ENCODE data around the gene PRRX2.

PRRX2 gene

GRCh38 chr9:129646252-129646651 is 19.2 kb upstream of the PRRX2 start:
- Histone ChIP-seq H3K27me3 (ENCODE audit: insufficient read depth, low read length) (no peaks in the 10 kb centered on the region), H3K9ac (ENCODE audit: low read depth, low read length) (no peak overlapping the region)
- 89% methylated on average over 12 of the region's 12 CpGs for WGBS

GRCh38 chr9:129646654-129647053 is 18.8 kb upstream of the PRRX2 start:
- 99% methylated on average over 6 of the region's 7 CpGs for WGBS
- no peaks in the 10 kb centered on the region for H3K4me1 ChIP-seq (ENCODE audit: insufficient read depth, low read length)
- no peaks in the 10 kb centered on the region for H3K27me3 ChIP-seq (ENCODE audit: insufficient read depth, low read length)

More at GRCh38 chr9:129646252-129646651, 19.2 kb upstream of the PRRX2 start:
- Histone ChIP-seq H3K36me3 (ENCODE audit: insufficient read depth, low read length) (no peaks in the 10 kb centered on the region), H3K27ac (ENCODE audit: low read depth, low read length) (no peak overlapping the region), H3K9me3 (ENCODE audit: insufficient read depth, low read depth, low read length) (no peaks in the 10 kb centered on the region), H3K4me3 (ENCODE audit: low read length) (no peak overlapping the region), H3K4me1 (ENCODE audit: insufficient read depth, low read length) (no peaks in the 10 kb centered on the region)

GRCh38 chr9:129647635-129648034 is 17.8 kb upstream of the PRRX2 start:
- WGBS = 84% methylated on average over 10 of the region's 10 CpGs
- Histone ChIP-seq H3K27ac (ENCODE audit: low read depth, low read length) (no peak overlapping the region), H3K9ac (ENCODE audit: low read depth, low read length) (no peak overlapping the region), H3K4me3 (ENCODE audit: low read length) (no peak overlapping the region), H3K4me1 (ENCODE audit: insufficient read depth, low read length) (no peaks in the 10 kb centered on the region), H3K9me3 (ENCODE audit: insufficient read depth, low read depth, low read length) (no peaks in the 10 kb centered on the region), H3K27me3 (ENCODE audit: insufficient read depth, low read length) (no peaks in the 10 kb centered on the region), H3K36me3 (ENCODE audit: insufficient read depth, low read length) (no peaks in the 10 kb centered on the region)

More at GRCh38 chr9:129646654-129647053, 18.8 kb upstream of the PRRX2 start:
- Histone ChIP-seq H3K4me3 (ENCODE audit: low read length) (no peak overlapping the region), H3K9me3 (ENCODE audit: insufficient read depth, low read depth, low read length) (no peaks in the 10 kb centered on the region), H3K27ac (ENCODE audit: low read depth, low read length) (no peak overlapping the region), H3K36me3 (ENCODE audit: insufficient read depth, low read length) (no peaks in the 10 kb centered on the region), H3K9ac (ENCODE audit: low read depth, low read length) (no peak overlapping the region)

GRCh38 chr9:129648092-129648763 is 17.2 kb upstream of the PRRX2 start:
- Histone ChIP-seq H3K9me3 (ENCODE audit: insufficient read depth, low read depth, low read length) (no peaks in the 10 kb centered on the region), H3K9ac (ENCODE audit: low read depth, low read length) (no peak overlapping the region), H3K4me3 (ENCODE audit: low read length) (no peak overlapping the region), H3K27me3 (ENCODE audit: insufficient read depth, low read length) (no peaks in the 10 kb centered on the region), H3K4me1 (ENCODE audit: insufficient read depth, low read length) (no peaks in the 10 kb centered on the region), H3K36me3 (ENCODE audit: insufficient read depth, low read length) (no peaks in the 10 kb centered on the region), H3K27ac (ENCODE audit: low read depth, low read length) (no peak overlapping the region)
- WGBS = 75% methylated on average over 16 of the region's 16 CpGs

- H3K9me3 ChIP-seq (ENCODE audit: insufficient read depth, low read depth, low read length) = no peaks in the 10 kb centered on the region
- no peak overlapping the region for H3K4me3 ChIP-seq (ENCODE audit: low read length)
- H3K9ac ChIP-seq (ENCODE audit: low read depth, low read length) = no peak overlapping the region
- H3K27ac ChIP-seq (ENCODE audit: low read depth, low read length) = no peak overlapping the region
- H3K4me1 ChIP-seq (ENCODE audit: insufficient read depth, low read length) = no peaks in the 10 kb centered on the region
- no peaks in the 10 kb centered on the region for H3K27me3 ChIP-seq (ENCODE audit: insufficient read depth, low read length)
- WGBS = 89% methylated on average over 9 of the region's 10 CpGs
- no peaks in the 10 kb centered on the region for H3K36me3 ChIP-seq (ENCODE audit: insufficient read depth, low read length)
Measured at GRCh38 chr9:129648764-129649115, 16.7 kb upstream of the PRRX2 start.

- WGBS = 91% methylated on average over 20 of the region's 20 CpGs
- Histone ChIP-seq H3K4me1 (ENCODE audit: insufficient read depth, low read length) (no peaks in the 10 kb centered on the region), H3K4me3 (ENCODE audit: low read length) (no peak overlapping the region), H3K9ac (ENCODE audit: low read depth, low read length) (no peak overlapping the region), H3K36me3 (ENCODE audit: insufficient read depth, low read length) (no peaks in the 10 kb centered on the region), H3K27ac (ENCODE audit: low read depth, low read length) (no peak overlapping the region), H3K9me3 (ENCODE audit: insufficient read depth, low read depth, low read length) (no peaks in the 10 kb centered on the region), H3K27me3 (ENCODE audit: insufficient read depth, low read length) (no peaks in the 10 kb centered on the region)
Measured at GRCh38 chr9:129649726-129650679, 15.4 kb upstream of the PRRX2 start.

- Histone ChIP-seq H3K4me1 (ENCODE audit: insufficient read depth, low read length) (no peaks in the 10 kb centered on the region), H3K4me3 (ENCODE audit: low read length) (no peak overlapping the region), H3K9me3 (ENCODE audit: insufficient read depth, low read depth, low read length) (no peaks in the 10 kb centered on the region), H3K36me3 (ENCODE audit: insufficient read depth, low read length) (no peaks in the 10 kb centered on the region), H3K27ac (ENCODE audit: low read depth, low read length) (no peak overlapping the region), H3K27me3 (ENCODE audit: insufficient read depth, low read length) (no peaks in the 10 kb centered on the region), H3K9ac (ENCODE audit: low read depth, low read length) (no peak overlapping the region)
- 91% methylated on average over 10 of the region's 10 CpGs for WGBS
Measured at GRCh38 chr9:129650680-129651235, 14.7 kb upstream of the PRRX2 start.

GRCh38 chr9:129653823-129654553 is 11.5 kb upstream of the PRRX2 start:
- H3K27ac ChIP-seq (ENCODE audit: low read depth, low read length) = no peak overlapping the region
- no peak overlapping the region for H3K9ac ChIP-seq (ENCODE audit: low read depth, low read length)
- no peaks in the 10 kb centered on the region for H3K9me3 ChIP-seq (ENCODE audit: insufficient read depth, low read depth, low read length)
- 61% methylated on average over 17 of the region's 19 CpGs for WGBS
- no peaks in the 10 kb centered on the region for H3K27me3 ChIP-seq (ENCODE audit: insufficient read depth, low read length)
- no peaks in the 10 kb centered on the region for H3K36me3 ChIP-seq (ENCODE audit: insufficient read depth, low read length)
- H3K4me3 ChIP-seq (ENCODE audit: low read length) = no peak overlapping the region
- no peaks in the 10 kb centered on the region for H3K4me1 ChIP-seq (ENCODE audit: insufficient read depth, low read length)

GRCh38 chr9:129654554-129655040 is 10.8 kb upstream of the PRRX2 start:
- H3K27me3 ChIP-seq (ENCODE audit: insufficient read depth, low read length) = no peaks in the 10 kb centered on the region
- no peaks in the 10 kb centered on the region for H3K36me3 ChIP-seq (ENCODE audit: insufficient read depth, low read length)
- WGBS = 90% methylated on average over 18 of the region's 20 CpGs
- no peak overlapping the region for H3K27ac ChIP-seq (ENCODE audit: low read depth, low read length)
- H3K4me1 ChIP-seq (ENCODE audit: insufficient read depth, low read length) = no peaks in the 10 kb centered on the region
- no peak overlapping the region for H3K4me3 ChIP-seq (ENCODE audit: low read length)
- no peak overlapping the region for H3K9ac ChIP-seq (ENCODE audit: low read depth, low read length)
- no peaks in the 10 kb centered on the region for H3K9me3 ChIP-seq (ENCODE audit: insufficient read depth, low read depth, low read length)

- no peaks in the 10 kb centered on the region for H3K9me3 ChIP-seq (ENCODE audit: insufficient read depth, low read depth, low read length)
- no peaks in the 10 kb centered on the region for H3K27me3 ChIP-seq (ENCODE audit: insufficient read depth, low read length)
- H3K36me3 ChIP-seq (ENCODE audit: insufficient read depth, low read length) = no peaks in the 10 kb centered on the region
- no peak overlapping the region for H3K27ac ChIP-seq (ENCODE audit: low read depth, low read length)
- H3K9ac ChIP-seq (ENCODE audit: low read depth, low read length) = no peak overlapping the region
- no peak overlapping the region for H3K4me3 ChIP-seq (ENCODE audit: low read length)
- WGBS = 94% methylated on average over 7 of the region's 7 CpGs
- no peaks in the 10 kb centered on the region for H3K4me1 ChIP-seq (ENCODE audit: insufficient read depth, low read length)
Measured at GRCh38 chr9:129655154-129655553, 10.3 kb upstream of the PRRX2 start.
